OCI-LY3 (cell line): Measurements from ENCODE around the gene SNX30.

Experiments
- H2AFZ ChIP-seq: fragments of 200-600, 300-600 bp; shearing (Covaris generic); 2 replicates; pipeline ENCODE4 v1.6.0; 2014; ENCODE audit warnings: antibody characterized with exemption, low read depth, low read length
- H3K27ac ChIP-seq: fragments of 200-600, 300-600 bp; sonication (generic); 2 replicates; pipeline ENCODE4 v1.5.1; 2014; ENCODE audit warnings: mild to moderate bottlenecking, low read length, moderate library complexity, mixed read lengths
- H3K27me3 ChIP-seq: fragments of 200-600, 300-600 bp; sonication (generic); 2 replicates; pipeline ENCODE4 v1.6.1; 2014; ENCODE audit warnings: low read depth, low read length, mixed read lengths
- H3K36me3 ChIP-seq: fragments of 200-600, 300-600 bp; sonication (generic); replicated peaks from 2 replicates; pipeline ENCODE3; 2014; ENCODE audit warnings: low read depth, low read length, mixed read lengths
- H3K4me1 ChIP-seq: fragments of 300-600, 200-600 bp; sonication (generic); 2 replicates; pipeline ENCODE4 v1.6.1; 2014; ENCODE audit warnings: low read length, mixed read lengths
- H3K4me2 ChIP-seq: fragments of 200-600, 300-600 bp; sonication (generic); 2 replicates; pipeline ENCODE4 v1.6.1; 2014; ENCODE audit warnings: low read length, mixed read lengths
- H3K4me3 ChIP-seq: fragments of 300-600, 200-600 bp; sonication (generic); 2 replicates; pipeline ENCODE4 v1.5.1; 2014; ENCODE audit warnings: antibody characterized with exemption, mild to moderate bottlenecking, low read length, moderate library complexity
- H3K79me2 ChIP-seq: fragments of 300-600, 200-600 bp; shearing (Covaris generic); 2 replicates; pipeline ENCODE4 v1.6.1; 2014; ENCODE audit warnings: mild to moderate bottlenecking, low read length, mixed read lengths
- H3K9ac ChIP-seq: fragments of 300-600, 200-600 bp; shearing (Covaris generic); 2 replicates; pipeline ENCODE4 v1.6.0; 2014; ENCODE audit warnings: mild to moderate bottlenecking, low read length, moderate library complexity
- H3K9me3 ChIP-seq: fragments of 200-600, 300-600 bp; shearing (Covaris generic); 2 replicates; pipeline ENCODE4 v1.6.1; 2014; ENCODE audit warnings: low read length, mixed read lengths; ENCODE audit not compliant: insufficient read depth
- H4K20me1 ChIP-seq: fragments of 200-600, 300-600 bp; sonication (generic); 2 replicates; pipeline ENCODE4 v1.6.1; 2016; ENCODE audit warnings: low read length, mixed read lengths; ENCODE audit not compliant: insufficient read depth
- EZH2phosphoT487 ChIP-seq: fragments of 200-600 bp; shearing (Covaris generic); IDR thresholded peaks from 2 replicates; pipeline ENCODE4 v1.6.1; 2018; ENCODE audit warnings: antibody characterized with exemption, mixed run types, low read depth
- TF ChIP-seq, protein P1 (sequence below): fragments of 200-600, 300-600 bp; sonication (generic); IDR thresholded peaks from 2 replicates; pipeline ENCODE4 v1.5.1; 2014; ENCODE audit warnings: antibody characterized with exemption, low read length, low read depth

SNX30 gene

GRCh38 chr9:112750016-112750763 lies at the start of gene SNX30:
Gene SNX30, plus strand, starts transcription at chr9:112750760. Its CDS starts 242 bp downstream, at chr9:112751002.
- H3K36me3 ChIP-seq, result no peaks in the 10 kb centered on the region
- H3K79me2 ChIP-seq, result 0 out of 2 replicates have a peak, but pooled peaks cover 9% of the 10 kb centered on the region
- H3K27ac ChIP-seq, result peak within 1 kb of the TSS; percentile 39
- no peaks in the 10 kb centered on the region for H3K9me3 ChIP-seq
- H4K20me1 ChIP-seq, result no peaks in the 10 kb centered on the region
- H3K4me3 ChIP-seq, result peak within 1 kb of the TSS; percentile 95
- peak within 1 kb of the TSS; percentile 97 for H3K4me2 ChIP-seq
- TF ChIP-seq, protein P1, sequence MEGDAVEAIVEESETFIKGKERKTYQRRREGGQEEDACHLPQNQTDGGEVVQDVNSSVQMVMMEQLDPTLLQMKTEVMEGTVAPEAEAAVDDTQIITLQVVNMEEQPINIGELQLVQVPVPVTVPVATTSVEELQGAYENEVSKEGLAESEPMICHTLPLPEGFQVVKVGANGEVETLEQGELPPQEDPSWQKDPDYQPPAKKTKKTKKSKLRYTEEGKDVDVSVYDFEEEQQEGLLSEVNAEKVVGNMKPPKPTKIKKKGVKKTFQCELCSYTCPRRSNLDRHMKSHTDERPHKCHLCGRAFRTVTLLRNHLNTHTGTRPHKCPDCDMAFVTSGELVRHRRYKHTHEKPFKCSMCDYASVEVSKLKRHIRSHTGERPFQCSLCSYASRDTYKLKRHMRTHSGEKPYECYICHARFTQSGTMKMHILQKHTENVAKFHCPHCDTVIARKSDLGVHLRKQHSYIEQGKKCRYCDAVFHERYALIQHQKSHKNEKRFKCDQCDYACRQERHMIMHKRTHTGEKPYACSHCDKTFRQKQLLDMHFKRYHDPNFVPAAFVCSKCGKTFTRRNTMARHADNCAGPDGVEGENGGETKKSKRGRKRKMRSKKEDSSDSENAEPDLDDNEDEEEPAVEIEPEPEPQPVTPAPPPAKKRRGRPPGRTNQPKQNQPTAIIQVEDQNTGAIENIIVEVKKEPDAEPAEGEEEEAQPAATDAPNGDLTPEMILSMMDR, result no peak
- TF ChIP-seq EZH2phosphoT487, result no peak
- H3K4me1 ChIP-seq, result peaks cover 14% of the 10 kb centered on the region
- H3K9ac ChIP-seq, result peak within 1 kb of the TSS; percentile 92
- H3K27me3 ChIP-seq, result no peaks in the 10 kb centered on the region
- H2AFZ ChIP-seq, result peak within 1 kb of the TSS; percentile 98

DNA sequence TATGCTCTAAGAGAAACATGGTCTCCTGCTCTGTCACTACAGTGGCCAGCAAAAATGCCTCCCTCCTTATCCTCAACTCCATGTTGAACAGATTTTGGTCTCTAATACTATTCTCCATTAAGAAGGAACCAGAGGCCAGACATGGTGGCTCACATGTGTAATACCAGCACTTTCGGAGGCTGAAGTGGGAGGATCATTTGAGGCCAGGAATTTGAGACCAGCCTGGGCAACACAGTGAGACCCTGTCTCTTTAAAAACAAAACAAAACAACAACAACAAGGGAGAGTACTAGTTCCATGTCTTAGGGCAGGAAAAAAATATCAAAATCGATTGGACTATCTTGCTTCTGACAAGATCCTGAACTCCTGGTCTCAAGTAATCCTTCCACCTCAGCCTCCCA lies 47.3 kb upstream of the SNX30 start:
- no peaks in the 10 kb centered on the region for H3K79me2 ChIP-seq
- H3K9ac ChIP-seq, result no peak overlapping the region
- peaks cover 3% of the 10 kb centered on the region for H3K36me3 ChIP-seq
- no peaks in the 10 kb centered on the region for H4K20me1 ChIP-seq
- no peak overlapping the region for H3K4me3 ChIP-seq
- no peaks in the 10 kb centered on the region for H3K27me3 ChIP-seq
- H3K4me2 ChIP-seq, result no peak overlapping the region
- H3K9me3 ChIP-seq, result no peaks in the 10 kb centered on the region
- H3K4me1 ChIP-seq, result no peaks in the 10 kb centered on the region
- no peak overlapping the region for H2AFZ ChIP-seq
- no peak for TF ChIP-seq EZH2phosphoT487
- TF ChIP-seq, protein P1, result no peak
- no peak overlapping the region for H3K27ac ChIP-seq

- Histone ChIP-seq H3K4me3 (no peak overlapping the region), H3K9ac (no peak overlapping the region), H3K4me2 (no peak overlapping the region), H3K27me3 (no peaks in the 10 kb centered on the region), H2AFZ (no peak overlapping the region), H3K36me3 (peaks cover 4% of the 10 kb centered on the region), H3K9me3 (no peaks in the 10 kb centered on the region), H3K4me1 (no peaks in the 10 kb centered on the region), H3K79me2 (no peaks in the 10 kb centered on the region), H3K27ac (no peak overlapping the region), H4K20me1 (no peaks in the 10 kb centered on the region)
- TF ChIP-seq EZH2phosphoT487, result no peak
- TF ChIP-seq, protein P1, result no peak
Measured at GRCh38 chr9:112705768-112706427, 44.7 kb upstream of the SNX30 start.

GRCh38 chr9:112711050-112711689 lies 39.4 kb upstream of the SNX30 start:
- Histone ChIP-seq H3K36me3 (peaks cover 4% of the 10 kb centered on the region), H4K20me1 (no peaks in the 10 kb centered on the region), H3K79me2 (no peaks in the 10 kb centered on the region), H3K27me3 (no peaks in the 10 kb centered on the region), H3K9me3 (no peaks in the 10 kb centered on the region), H3K9ac (no peak overlapping the region), H2AFZ (no peak overlapping the region), H3K4me3 (no peak overlapping the region), H3K27ac (no peak overlapping the region), H3K4me2 (no peak overlapping the region), H3K4me1 (no peaks in the 10 kb centered on the region)
- TF ChIP-seq, protein P1, result peak; percentile 47
- TF ChIP-seq EZH2phosphoT487, result no peak
